ENCODE data around the gene COG5. TPM values are rescaled to one million over a fixed set of nuclear protein-coding genes. Genes with fewer than 3 reads are reported as not detected.

Gene COG5
- total and polyA plus RNA-seq, 2 of the 8 experiments (the other 6 are each of a cell fraction or from before 2014, with no cell fraction given): 10.5 to 28.1 TPM

DNA sequence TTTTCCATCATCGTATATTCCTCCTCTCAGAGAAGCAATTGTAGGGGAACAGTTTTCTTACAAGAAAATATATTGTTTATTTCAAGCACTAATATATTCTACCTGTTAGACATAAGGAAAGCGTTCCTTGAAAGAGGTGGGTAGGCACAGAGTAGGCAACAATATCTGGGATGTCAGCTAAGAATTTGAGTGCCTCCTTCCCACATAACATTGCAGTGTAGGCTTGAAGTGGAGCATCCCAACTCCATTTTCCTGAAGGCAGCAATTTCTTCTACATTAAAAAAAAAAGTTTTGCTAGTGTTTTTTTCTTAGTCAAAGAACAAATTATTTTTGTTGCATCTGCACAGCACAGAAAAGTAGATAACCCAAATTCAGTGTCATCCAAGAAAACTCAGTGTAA, 37.1 kb upstream of the COG5 start:
- Histone ChIP-seq H4K91ac (replicated peaks; ENCODE audit: insufficient read length, low read length) (no peak overlapping the region), H3K4me1 (replicated peaks in 1 of 4; ENCODE audit: control insufficient read depth in 3 of 4, insufficient read depth in 4 of 4, low read length in 3 of 4) (peaks cover 0 to 2% (median 0%) of the 10 kb centered on the region in 4 experiments; a peak in 1 of 7 replicates), H3K4ac (replicated peaks; ENCODE audit: insufficient read length, low read depth, low read length) (no peak overlapping the region), H2BK5ac (ENCODE audit: low read depth, low read length) (no peak overlapping the region), H3K79me1 (ENCODE audit: low read depth, low read length) (no peaks in the 10 kb centered on the region), H3K9ac (replicated peaks in 1 of 4; ENCODE audit: extremely low read depth in 1 of 4, low read depth in 3 of 4, low read length in 3 of 4) (no peak overlapping the region), H2BK20ac (ENCODE audit: low read length) (no peak overlapping the region), H4K5ac (ENCODE audit: insufficient read length, low read depth, low read length) (no peak overlapping the region), H2BK12ac (ENCODE audit: low read depth, low read length) (no peak overlapping the region), H3K4me3 (ENCODE audit: extremely low read depth in 1 of 4, insufficient read depth in 2 of 4, low read depth in 3 of 4, low read length in 4 of 4) (no peak overlapping the region), H3K23me2 (ENCODE audit: low read depth, low read length) (no peaks in the 10 kb centered on the region), H2BK15ac (ENCODE audit: low read length) (no peak overlapping the region), H3K56ac (replicated peaks; ENCODE audit: insufficient read length, low read depth, low read length) (no peak overlapping the region), H3K27me3 (replicated peaks in 1 of 4; ENCODE audit: control insufficient read depth in 3 of 4, extremely low read depth in 1 of 4, insufficient read depth in 3 of 4, low read length in 3 of 4) (no peaks in the 10 kb centered on the region), H4K8ac (ENCODE audit: extremely low read depth, insufficient read depth, low read length) (no peak overlapping the region), H3K14ac (ENCODE audit: insufficient read length) (no peak overlapping the region), H3K9me3 (ENCODE audit: insufficient read depth in 2 of 2, low read depth in 1 of 2, low read length in 1 of 2) (no peaks in the 10 kb centered on the region), H3K4me2 (ENCODE audit: insufficient read depth in 1 of 2, low read depth in 2 of 2, low read length in 2 of 2) (no peak overlapping the region), H3K18ac (ENCODE audit: extremely low read depth, low read length) (no peak overlapping the region), H3K23ac (ENCODE audit: insufficient read length) (no peak overlapping the region), H2AK5ac (ENCODE audit: low read depth, low read length) (no peak overlapping the region), H3K36me3 (ENCODE audit: control insufficient read depth in 2 of 4, insufficient read depth in 4 of 4, low read length in 3 of 4) (peaks cover 0 to 4% (median 0%) of the 10 kb centered on the region in 4 experiments; a peak in 1 of 8 replicates), H2BK120ac (replicated peaks; ENCODE audit: low read depth, low read length) (no peak overlapping the region), H2AFZ (ENCODE audit: low read length) (no peak overlapping the region), H3K27ac (ENCODE audit: low read depth, low read length) (no peak overlapping the region), H3K79me2 (ENCODE audit: control insufficient read depth in 1 of 2, insufficient read depth in 2 of 2, low read length in 2 of 2) (no peaks in the 10 kb centered on the region), H4K20me1 (replicated peaks in 1 of 2; ENCODE audit: control insufficient read depth in 1 of 2, insufficient read depth in 2 of 2, low read length in 2 of 2) (no peaks in the 10 kb centered on the region)
- CTCF ChIA-PET (ENCODE audit: partially characterized antibody): no interaction called here
- WGBS, 2 experiments (ENCODE audit: extremely low coverage in 1 of 2, insufficient coverage in 1 of 2, insufficient read length in 1 of 2, insufficient replicate concordance in 2 of 2, low coverage in 1 of 2, low lambda C conversion rate in 2 of 2, missing lambda C conversion rate in 1 of 2): 91% methylated on average over 2 of the region's 2 CpGs; no CpG with 5 or more reads in 1 of the 2 experiments
- DNase-seq (ENCODE audit: low read depth in 1 of 2, low spot score in 2 of 2) (no peak), FAIRE-seq (no peak)
- POLR2A ChIA-PET (ENCODE audit: partially characterized antibody): no interaction called here
- TF ChIP-seq YY1 (IDR thresholded peaks at IDR 0.05; ENCODE audit: low read depth, low read length) (no peak), EP300 (IDR thresholded peaks at IDR 0.05; ENCODE audit: borderline replicate concordance in 1 of 2, low read depth in 2 of 2, low read length in 2 of 2) (no peak), TBP (IDR thresholded peaks at IDR 0.05; ENCODE audit: low read depth, low read length) (no peak), PHF8 (conservative IDR thresholded peaks at IDR 0.05; ENCODE audit: low read depth, low read length) (no peak), KDM5A (IDR thresholded peaks at IDR 0.05; ENCODE audit: low read length) (no peak), SP4 (IDR thresholded peaks at IDR 0.05; ENCODE audit: low read length) (no peak), GABPA (IDR thresholded peaks at IDR 0.05; ENCODE audit: borderline replicate concordance, insufficient read depth, low read length) (no peak), SRF (IDR thresholded peaks at IDR 0.05; ENCODE audit: low read depth, low read length) (no peak), BRCA1 (IDR thresholded peaks at IDR 0.05; ENCODE audit: low read depth, low read length) (no peak), SIX5 (IDR thresholded peaks at IDR 0.05; ENCODE audit: low read depth, low read length) (no peak), KDM1A (IDR thresholded peaks at IDR 0.05; ENCODE audit: borderline replicate concordance, low read length) (no peak)
- TF ChIP-seq, protein P1, sequence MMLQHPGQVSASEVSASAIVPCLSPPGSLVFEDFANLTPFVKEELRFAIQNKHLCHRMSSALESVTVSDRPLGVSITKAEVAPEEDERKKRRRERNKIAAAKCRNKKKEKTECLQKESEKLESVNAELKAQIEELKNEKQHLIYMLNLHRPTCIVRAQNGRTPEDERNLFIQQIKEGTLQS (IDR thresholded peaks at IDR 0.05; ENCODE audit: insufficient read depth, low read depth, low read length): no peak
